ENCODE data around the gene CAND1.

GRCh38 chr12:67256649-67257048 is 12.5 kb upstream of the CAND1 start:
- TF ChIP-seq EZH2 (IDR thresholded peaks at IDR 0.05; ENCODE audit: insufficient read depth, poor library complexity, severe bottlenecking), result no peak
- no peak for TF ChIP-seq EZH2phosphoT487 (IDR thresholded peaks at IDR 0.05; ENCODE audit: insufficient read depth, low read depth)

Measured in GM23248 (cell line).